ENCODE results near the gene LPIN3.

The LPIN3 gene

DNA sequence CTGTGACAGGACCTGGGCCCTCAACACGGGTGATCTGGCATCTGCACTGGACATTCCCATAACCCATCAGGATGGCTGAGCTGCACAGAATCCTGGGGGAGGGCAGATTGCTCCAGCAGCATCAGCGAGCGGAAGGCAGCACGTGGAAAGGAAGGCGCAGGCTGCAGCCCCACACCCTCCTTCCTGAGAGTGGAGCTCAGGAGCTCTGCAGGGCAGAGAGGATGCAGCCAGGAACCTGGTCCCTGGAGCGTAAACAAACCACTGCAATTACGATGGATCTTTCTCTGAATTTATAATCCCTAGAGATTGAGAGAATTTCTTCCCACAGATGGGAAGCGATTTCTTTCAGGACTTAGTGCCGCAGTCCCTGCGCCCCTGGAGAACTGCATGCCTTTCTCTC is 65.7 kb downstream of the LPIN3 start:
- no peak overlapping the region for H3K4me3 ChIP-seq (ENCODE audit: low read length)

DNA sequence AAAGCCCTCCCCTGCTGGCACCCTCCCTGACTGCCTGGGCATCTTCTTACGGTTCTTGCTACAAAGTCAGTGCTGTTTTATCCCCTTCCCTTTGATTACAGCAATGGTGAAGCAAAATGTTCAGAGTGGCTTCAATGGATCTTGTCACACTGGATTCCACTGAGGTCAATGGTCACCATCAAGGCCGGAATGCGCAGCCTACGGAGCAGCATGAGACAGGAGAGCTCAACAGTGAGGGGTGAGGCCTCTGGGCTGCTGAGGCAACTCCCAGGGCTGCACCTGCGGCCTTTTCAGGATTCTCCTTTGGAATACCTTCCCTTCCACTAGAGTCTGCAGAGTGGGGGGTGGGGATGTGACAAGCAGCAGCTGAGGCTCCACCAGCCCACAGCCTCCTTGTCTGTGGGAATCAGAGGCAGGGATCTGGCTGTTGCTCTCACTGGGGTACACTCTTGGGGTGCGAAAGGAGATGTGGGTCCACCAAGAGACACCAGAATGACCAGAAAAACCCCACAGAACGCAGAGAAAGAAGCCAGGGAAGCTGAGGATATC is 66.3 kb downstream of the LPIN3 start:
- peaks cover 82% of the 10 kb centered on the region for H3K36me3 ChIP-seq (ENCODE audit: control insufficient read depth, insufficient read depth, low read length, severe bottlenecking)
- H3K4me3 ChIP-seq (ENCODE audit: low read length), result no peak overlapping the region
- H3K27me3 ChIP-seq (replicated peaks; ENCODE audit: control insufficient read depth, insufficient read depth, low read length), result no peaks in the 10 kb centered on the region
- DNase-seq (ENCODE audit: low read depth), result no peak
- H3K4me1 ChIP-seq (ENCODE audit: control insufficient read depth, insufficient read depth, low read length), result no peaks in the 10 kb centered on the region
- H3K9me3 ChIP-seq (ENCODE audit: control insufficient read depth, low read length), result no peaks in the 10 kb centered on the region
- H3K9ac ChIP-seq (ENCODE audit: low read length), result no peak overlapping the region

More for the DNA sequence above, 65.7 kb downstream of the LPIN3 start:
- Histone ChIP-seq H3K4me1 (ENCODE audit: control insufficient read depth, insufficient read depth, low read length) (no peaks in the 10 kb centered on the region), H3K9me3 (ENCODE audit: control insufficient read depth, low read length) (no peaks in the 10 kb centered on the region), H3K36me3 (ENCODE audit: control insufficient read depth, insufficient read depth, low read length, severe bottlenecking) (peaks cover 81% of the 10 kb centered on the region), H3K27me3 (replicated peaks; ENCODE audit: control insufficient read depth, insufficient read depth, low read length) (no peaks in the 10 kb centered on the region), H3K9ac (ENCODE audit: low read length) (no peak overlapping the region)
- no peak for DNase-seq (ENCODE audit: low read depth)

DNA sequence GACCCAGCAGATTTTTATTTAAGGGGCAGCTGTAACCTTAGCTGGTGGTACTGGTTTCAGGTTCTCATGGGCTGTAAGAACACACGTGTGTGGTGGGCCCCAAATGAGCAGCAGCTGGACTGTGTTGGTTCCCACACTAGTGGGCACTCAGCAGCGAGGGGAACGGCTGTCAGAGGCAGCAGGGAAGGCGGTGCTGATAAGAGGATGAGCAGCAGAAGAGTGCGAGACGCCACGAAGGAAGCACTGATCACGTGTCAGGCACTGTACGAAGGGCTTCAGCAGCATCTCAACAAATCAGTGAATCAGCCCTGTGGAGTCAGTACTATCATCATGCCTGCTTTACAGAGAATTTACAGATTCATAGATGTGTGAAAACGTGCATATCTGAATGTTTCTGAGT is 67.0 kb downstream of the LPIN3 start:
- Histone ChIP-seq H3K27me3 (replicated peaks; ENCODE audit: control insufficient read depth, insufficient read depth, low read length) (no peaks in the 10 kb centered on the region), H3K9me3 (ENCODE audit: control insufficient read depth, low read length) (no peaks in the 10 kb centered on the region), H3K9ac (ENCODE audit: low read length) (no peak overlapping the region), H3K36me3 (ENCODE audit: control insufficient read depth, insufficient read depth, low read length, severe bottlenecking) (peaks cover 84% of the 10 kb centered on the region), H3K4me1 (ENCODE audit: control insufficient read depth, insufficient read depth, low read length) (no peaks in the 10 kb centered on the region), H3K4me3 (ENCODE audit: low read length) (no peak overlapping the region)
- no peak for DNase-seq (ENCODE audit: low read depth)

DNA sequence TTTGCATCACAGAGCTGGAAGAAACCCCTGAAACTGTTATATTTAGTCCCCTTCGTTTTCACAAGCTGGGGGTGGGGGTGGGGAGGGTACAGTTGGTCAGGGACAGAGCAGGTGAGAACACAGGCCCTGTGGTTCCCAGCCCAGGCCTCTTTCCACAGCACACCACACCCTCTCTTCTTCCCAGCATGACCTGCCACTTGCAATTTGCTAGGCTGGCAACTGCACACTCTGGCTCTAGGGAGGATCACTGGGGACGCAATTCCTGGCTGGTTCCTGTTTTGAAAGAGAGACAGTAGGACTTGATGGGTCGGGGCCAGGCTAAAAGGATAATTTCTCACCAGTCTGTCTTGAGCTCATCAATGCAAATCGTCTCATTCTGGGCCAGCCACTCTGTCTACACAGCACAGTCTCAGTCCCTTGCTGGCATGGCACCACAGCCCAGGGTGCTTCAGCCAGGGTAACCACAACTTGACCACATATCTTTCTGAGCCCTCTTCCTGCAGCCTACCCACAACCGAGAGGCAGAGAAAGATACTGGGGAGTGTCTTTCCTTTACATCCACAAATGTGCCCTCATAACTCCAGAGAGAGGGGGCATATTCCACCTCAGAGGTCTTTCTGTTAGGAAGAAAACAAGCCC is 67.7 kb downstream of the LPIN3 start:
- H3K27me3 ChIP-seq (replicated peaks; ENCODE audit: control insufficient read depth, insufficient read depth, low read length), result no peaks in the 10 kb centered on the region
- H3K4me1 ChIP-seq (ENCODE audit: control insufficient read depth, insufficient read depth, low read length), result no peaks in the 10 kb centered on the region
- H3K9me3 ChIP-seq (ENCODE audit: control insufficient read depth, low read length), result no peaks in the 10 kb centered on the region
- H3K4me3 ChIP-seq (ENCODE audit: low read length), result no peak overlapping the region
- no peak for DNase-seq (ENCODE audit: low read depth)
- peaks cover 85% of the 10 kb centered on the region for H3K36me3 ChIP-seq (ENCODE audit: control insufficient read depth, insufficient read depth, low read length, severe bottlenecking)
- H3K9ac ChIP-seq (ENCODE audit: low read length), result no peak overlapping the region

DNA sequence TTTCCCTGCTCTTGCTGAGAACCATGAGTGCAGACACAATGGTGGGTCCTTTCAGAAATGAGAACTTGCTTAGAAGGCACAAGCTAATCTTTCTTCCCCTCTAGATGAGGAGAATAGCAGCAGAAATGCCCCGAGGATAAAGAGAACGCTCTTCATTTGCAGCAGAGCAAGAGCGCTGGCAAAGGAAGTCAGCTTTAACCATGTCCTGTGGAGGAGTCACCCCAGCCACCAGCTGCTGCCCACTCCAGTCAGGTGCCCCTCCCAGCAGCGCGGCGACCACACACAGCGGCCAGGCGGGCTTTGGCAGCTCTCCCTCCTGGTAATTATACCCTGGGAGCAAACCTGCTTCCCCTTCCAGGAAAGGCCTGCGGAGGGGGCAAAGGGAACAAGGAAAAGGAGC is 68.4 kb downstream of the LPIN3 start:
- no peak for DNase-seq (ENCODE audit: low read depth)
- H3K4me1 ChIP-seq (ENCODE audit: control insufficient read depth, insufficient read depth, low read length), result no peaks in the 10 kb centered on the region
- no peak overlapping the region for H3K4me3 ChIP-seq (ENCODE audit: low read length)
- H3K9me3 ChIP-seq (ENCODE audit: control insufficient read depth, low read length), result no peaks in the 10 kb centered on the region
- H3K27me3 ChIP-seq (replicated peaks; ENCODE audit: control insufficient read depth, insufficient read depth, low read length), result no peaks in the 10 kb centered on the region
- H3K36me3 ChIP-seq (ENCODE audit: control insufficient read depth, insufficient read depth, low read length, severe bottlenecking), result peaks cover 85% of the 10 kb centered on the region
- no peak overlapping the region for H3K9ac ChIP-seq (ENCODE audit: low read length)
